ENCODE data around the gene OR6C2. TPM values are rescaled to one million over a fixed set of nuclear protein-coding genes. Genes with fewer than 3 reads are reported as not detected.
"Not testable (repeated sequence)": the region's sequence is repeated elsewhere in the genome, so short reads cannot be mapped to it uniquely, and the experiment has no call there.

Gene OR6C2
- polyA plus RNA-seq (2014; cell fraction: cytosol; rRNA removed) = not detected in 2 replicates
- polyA plus RNA-seq (2014; cell fraction: nucleus; rRNA removed) = not detected in 2 replicates

DNA sequence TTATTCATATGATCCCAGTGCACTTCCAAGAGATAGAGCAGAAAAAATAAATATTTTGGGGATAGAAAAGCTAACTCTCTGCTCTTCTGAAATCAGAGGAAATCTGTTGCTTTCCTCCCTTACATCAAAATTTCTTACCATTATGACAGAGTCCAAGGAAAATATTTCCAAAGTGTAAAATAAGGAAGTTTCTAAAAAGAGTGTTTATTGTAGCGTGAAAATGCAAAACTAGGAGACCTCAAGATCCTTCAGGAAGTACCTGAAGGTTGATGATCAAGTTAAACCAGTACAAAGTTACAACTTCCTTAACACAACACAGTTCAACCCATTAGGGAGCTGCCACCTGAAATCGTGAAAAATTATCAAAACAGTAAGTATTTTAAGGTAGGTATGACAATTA, at the start of gene OR6C2:
OR6C2 (plus strand) TSS at position 301 of the 400 bp plus-strand sequence. CDS start 8,138 bp downstream, outside the sequence.
- DNase-seq (ENCODE audit: low spot score) = no peak

DNA sequence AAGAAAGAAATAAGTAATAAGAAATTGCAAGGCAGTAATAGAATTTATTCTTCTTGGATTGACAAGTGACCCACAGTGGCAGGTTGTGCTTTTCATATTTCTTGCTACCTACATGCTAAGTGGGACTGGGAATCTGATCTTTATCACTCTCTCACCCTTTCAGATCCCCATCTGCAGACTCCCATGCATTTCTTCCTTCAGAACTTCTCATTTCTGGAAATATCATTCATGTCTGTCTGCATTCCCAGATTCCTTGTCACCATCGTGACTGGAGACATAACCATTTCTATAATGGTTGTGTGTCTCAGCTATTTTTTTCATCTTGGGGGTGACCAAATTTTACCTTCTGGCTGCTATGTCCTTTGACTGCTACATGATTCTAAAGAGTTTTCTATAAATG, 47.5 kb upstream of the OR6C2 start:
- no peak for DNase-seq (ENCODE audit: low spot score)

DNA sequence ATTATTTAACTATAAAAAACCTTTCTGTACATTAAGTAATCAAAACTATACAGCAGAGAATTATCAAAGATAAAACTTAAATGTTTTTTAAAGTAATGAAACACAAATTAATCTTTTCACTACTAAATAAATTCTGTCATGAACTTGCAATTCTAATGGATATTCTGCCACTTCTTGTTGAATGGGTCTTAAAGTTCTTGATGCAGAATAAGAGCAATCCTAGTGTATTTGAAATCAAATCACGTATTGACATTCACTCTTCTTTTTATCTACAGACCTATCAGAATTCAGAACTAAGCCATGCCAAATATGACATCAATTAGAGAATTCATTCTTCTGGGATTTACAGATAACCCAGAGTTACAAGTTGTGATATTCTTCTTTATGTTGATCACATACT, 43.6 kb upstream of the OR6C2 start, which contains the start of gene OR6C65:
OR6C65 (plus strand) TSS at position 301 of the 400 bp plus-strand sequence; CDS start at position 301, 0 bp downstream.
- no peak for DNase-seq (ENCODE audit: low spot score)

DNA sequence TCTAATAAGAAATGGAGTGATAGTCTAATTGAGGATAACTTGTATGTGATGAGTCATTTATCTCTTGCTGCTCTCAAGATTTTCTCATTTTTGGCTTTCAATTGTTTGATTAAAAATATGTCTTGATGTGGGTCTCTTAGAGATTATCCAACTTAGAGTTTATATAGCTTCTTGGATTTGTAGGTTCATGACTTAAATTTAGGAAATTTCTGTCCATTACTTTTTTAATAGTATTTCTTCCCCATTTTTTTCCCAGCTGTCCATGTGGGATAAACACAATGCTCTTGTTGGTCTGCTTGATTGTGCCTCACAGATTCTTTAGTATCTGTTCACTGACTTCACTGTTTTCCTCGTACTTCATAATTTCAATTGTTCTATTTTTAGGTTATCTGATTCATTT, 36.0 kb upstream of the OR6C2 start:
- no peak for DNase-seq (ENCODE audit: low spot score)

DNA sequence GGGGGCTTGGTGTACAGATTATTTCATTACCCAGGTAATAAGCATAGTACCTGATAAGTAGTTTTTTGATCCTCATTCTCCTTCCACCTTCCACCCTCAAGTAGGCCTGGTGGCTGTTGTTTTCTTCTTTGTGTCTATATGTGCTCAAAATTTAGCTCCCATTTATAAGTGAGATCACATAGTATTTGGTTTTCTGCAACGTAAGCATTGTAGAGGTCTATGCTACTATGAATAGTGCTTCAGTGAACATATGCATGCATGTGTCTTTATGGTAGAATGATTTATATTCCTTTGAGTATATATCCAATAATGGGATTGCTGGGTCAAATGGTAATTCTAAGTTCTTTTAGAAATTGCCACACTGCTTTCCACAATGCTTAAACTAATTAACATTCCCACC, 34.7 kb upstream of the OR6C2 start:
- not testable (repeated sequence) for DNase-seq (ENCODE audit: low spot score)

DNA sequence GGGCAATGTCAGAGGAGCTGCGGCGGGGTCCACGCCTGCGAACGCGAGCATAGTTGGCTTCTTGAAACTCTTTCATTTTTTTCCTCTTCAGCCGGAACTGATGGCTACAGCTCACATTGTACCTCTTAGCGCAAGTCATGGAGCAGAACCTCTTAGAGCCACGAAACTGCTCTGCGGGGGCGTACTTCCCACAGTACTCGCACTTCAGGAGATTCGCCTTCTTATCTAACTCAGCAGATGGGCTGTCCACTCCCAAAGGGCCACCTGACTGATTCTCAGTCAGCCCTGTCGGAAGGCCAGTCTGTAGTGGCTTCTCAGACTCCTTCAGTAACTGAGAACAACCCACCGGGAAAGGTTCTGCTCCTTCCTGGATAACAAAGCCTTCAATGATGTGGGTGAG, 31.7 kb upstream of the OR6C2 start:
- DNase-seq (ENCODE audit: low spot score) = not testable (repeated sequence)

DNA sequence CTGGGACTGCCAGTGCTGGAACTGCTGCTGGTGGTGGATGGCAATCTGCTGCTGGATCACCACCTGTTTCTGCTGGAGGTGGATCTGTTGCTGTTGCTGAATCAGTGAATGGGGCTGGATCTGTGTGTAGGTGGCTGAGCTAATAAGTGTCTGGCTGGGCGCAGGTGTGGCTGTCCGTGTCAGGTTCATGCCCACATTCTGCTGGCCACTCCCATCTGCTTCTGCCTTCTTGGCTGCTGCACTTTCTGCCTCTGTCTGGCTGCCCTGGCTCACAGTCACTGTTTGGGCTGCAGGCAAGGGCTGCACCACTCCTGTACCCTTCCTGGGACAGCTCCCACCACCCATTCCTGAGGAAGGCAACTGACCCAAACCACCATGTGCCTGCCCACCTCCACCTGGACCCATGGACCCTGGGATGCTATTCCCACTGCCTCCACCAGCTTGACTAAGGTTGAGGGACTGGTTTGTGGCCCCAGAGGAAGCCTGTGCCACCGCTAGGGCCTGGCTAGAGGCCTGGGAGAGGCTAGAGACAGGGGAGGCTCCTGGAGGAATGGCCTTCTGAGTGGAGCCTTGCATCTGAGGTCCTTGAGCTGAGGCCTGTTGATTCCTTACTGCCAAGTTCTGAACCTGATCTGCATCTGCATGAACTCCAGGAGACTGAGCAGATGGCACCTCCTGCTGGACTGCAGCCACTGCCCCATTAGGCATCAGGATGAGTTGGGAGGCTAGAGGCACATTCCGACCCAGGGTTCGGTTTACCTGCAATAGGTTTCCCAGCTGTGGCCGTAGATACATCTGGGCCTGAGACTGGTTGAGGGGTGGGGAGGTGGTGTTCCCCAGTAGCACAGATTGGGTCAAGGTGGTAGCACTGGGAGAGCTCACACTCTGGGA, 30.1 kb upstream of the OR6C2 start:
- not testable (repeated sequence) for DNase-seq (ENCODE audit: low spot score)

DNA sequence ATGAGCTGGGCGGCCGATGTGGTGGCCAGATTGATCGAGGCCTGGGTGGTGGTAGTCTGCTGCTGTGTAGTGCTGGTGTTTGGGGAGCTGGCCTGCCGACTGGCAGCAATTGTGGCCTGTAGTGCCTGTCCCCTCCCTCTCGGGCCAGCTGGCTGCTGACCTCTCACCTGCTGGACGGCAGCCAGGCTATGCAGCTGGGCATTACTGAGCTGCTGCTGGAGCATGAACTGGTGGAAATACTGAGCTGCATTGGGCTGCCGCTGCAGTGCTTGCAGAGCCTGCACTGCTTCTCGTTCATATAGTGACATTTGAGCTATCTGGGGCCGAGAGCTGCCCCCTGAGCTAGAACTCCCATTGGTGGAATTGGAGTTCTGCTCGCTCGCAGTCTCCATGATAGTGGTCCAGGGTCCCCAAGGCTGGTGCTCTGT, 29.5 kb upstream of the OR6C2 start:
- DNase-seq (ENCODE audit: low spot score) = not testable (repeated sequence)

DNA sequence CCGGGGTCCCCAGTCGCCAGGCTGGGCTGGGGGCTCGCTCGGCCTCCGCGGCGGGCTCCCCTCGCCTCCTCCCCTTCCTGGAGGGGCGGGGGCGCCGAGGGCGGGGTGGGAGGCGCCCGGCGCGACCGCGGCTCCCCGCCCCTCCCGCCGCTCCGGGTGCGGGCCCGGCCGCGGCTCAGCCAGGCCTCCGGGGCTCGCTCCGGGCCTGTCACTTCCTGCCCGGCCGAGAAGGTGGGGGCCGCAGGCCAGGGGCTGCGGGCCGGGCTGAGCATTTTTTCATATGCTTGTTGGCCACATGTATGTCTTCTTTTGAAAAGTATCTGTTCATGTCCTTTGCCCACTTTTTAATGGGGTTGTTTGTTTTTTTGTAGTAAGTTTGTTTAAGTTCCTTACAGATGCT, 29.0 kb upstream of the OR6C2 start:
- DNase-seq (ENCODE audit: low spot score) = not testable (repeated sequence)

DNA sequence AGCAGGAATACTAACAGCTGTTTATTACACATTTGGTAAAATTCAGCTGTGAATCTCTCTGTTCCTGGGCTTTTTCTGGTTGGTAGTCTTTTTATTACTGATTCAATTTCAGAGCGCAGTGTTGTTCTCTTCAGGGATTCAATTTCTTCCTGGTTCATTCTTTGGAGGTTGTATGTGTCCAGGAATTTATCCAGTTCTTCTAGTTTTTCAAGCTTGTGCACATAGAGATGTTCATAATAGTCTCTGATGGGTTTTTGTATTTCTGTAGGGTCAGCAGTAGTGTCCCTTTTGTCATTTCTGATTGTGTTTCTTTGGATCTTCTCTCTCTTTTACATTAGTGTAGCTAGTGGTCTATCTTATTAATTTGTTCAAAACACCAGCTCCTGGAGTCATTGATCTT, 26.9 kb upstream of the OR6C2 start:
- DNase-seq (ENCODE audit: low spot score) = no peak

DNA sequence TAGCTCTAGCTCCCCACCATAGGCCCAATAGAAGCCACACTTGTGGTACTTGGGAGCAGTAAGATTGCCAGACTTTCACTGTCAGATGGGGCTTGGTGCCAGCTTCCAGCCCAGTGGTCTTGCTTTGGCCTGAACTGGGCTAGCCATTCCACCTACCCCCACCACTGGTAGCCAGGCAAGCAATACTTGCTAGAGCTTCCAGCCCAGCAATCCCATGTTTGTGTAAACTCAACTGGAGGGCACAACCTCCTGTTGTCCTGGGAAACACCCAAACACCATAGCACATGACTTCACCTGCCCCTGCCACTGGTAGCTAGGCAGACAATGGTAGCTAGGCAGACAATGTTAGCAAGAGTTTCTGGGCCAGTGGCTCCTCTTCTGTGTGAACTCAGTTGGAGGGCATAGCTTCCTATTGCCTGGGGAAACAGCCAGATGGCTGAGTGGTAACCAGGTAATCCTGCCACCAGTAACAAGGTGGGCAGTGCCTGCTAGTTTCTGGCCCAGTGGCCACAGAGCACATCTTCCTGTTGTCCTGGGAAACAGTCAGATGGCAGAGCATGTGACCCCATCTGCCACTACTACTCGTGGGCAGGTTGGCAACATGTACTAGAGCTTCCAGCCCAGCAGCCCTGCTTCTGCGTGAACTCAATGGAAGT, 23.4 kb upstream of the OR6C2 start:
- DNase-seq (ENCODE audit: low spot score) = no peak

DNA sequence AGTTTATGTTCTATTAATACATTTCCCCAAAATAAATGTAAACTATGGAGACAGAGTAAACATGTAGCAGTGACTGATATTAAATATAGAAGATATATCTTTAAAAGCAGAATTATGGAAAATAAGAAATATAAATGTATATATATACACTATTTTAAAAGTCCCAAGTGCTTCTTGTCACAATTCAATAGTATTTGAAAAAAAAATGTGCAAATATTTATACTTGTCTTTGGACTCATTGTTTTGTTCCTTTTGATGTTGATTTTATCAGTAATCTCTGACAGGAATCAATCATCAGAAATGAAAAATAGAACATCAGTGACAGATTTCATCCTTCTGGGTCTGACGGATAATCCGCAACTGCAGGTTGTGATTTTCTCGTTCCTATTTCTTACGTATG, 17.9 kb upstream of the OR6C2 start, which contains the start of gene OR6C76:
OR6C76 (plus strand) TSS at position 301 of the 400 bp plus-strand sequence; CDS start at position 301, 0 bp downstream.
- DNase-seq (ENCODE audit: low spot score) = no peak

DNA sequence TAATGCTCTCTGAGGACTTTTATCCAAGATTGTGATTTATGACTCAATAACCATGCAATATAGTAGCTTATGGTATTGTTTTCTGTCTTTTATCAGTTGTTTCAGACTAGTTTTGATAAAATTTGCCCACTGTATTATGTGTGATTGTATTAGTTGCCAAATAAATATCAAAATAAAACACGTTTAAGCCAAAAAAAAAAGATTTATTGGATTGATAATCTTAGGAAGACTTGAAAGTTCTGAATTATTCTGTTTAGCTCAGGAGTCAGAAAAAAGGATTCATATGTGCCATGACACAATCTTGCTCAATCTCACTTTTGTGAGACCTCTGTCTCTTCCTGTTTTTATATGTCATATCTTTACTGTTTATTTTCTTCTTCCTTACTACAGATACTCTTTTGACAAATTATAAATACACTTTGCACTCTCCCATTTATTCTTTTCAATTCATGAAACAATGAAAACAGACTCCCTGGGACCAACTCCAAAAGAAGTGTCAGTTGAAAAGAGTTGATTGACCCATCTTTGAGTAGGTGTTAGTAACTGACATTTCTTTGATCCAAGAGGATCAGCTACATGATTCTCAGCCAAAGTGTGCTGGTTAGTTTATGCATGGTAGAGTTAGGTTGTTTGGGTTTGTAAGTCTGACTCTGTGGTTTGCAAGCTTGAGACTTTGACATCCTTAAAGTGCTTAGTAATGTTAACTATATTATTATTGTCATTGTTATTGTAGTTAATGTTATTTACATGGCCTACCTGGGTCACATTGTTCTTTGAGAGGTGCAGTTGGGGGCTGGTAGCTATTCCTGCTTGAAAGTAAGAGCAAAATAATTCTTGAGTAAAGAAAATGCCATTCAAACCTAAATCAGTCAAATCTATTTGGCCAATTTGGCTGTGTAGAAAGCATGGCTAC, 15.3 kb upstream of the OR6C2 start:
- DNase-seq (ENCODE audit: low spot score) = no peak

DNA sequence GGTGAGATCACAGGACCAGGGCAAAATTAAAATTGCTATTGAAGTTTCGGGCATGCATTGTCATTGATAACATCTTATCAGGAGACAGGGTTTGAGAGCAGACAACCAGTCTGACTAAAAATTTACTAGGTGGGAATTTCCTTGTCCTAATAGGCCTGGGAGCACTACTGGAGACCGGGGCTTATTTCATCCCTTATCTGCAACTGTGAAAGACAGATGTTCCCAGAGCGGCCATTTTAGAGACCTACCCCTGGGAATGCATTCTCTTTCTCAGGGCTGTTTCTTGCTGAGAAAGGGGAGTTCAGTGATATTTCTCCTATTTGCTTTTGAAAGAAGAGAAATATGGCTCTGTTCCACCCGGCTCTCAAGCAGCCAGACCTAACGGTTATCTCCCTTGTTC, 2.6 kb upstream of the OR6C2 start:
- DNase-seq (ENCODE audit: low spot score) = not testable (repeated sequence)

DNA sequence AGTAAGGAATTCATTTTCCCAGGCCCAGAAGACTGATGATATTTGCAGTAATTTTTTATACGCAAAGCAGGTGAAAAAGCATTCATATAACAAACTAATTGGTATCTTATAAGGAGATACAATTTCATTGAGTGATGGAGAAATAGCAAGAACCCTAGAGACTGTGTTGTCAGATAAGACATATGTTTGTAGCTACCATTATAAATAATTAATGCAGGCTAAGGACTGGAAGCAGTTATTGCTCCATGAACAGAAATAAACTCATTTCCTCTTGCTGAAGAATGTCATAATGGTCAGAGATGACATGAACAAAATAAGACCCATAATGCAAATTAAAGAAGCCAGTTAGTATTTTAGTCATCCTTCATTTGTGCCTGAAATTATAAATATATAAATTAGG, 1.5 kb downstream of the OR6C2 start:
- no peak for DNase-seq (ENCODE audit: low spot score)

DNA sequence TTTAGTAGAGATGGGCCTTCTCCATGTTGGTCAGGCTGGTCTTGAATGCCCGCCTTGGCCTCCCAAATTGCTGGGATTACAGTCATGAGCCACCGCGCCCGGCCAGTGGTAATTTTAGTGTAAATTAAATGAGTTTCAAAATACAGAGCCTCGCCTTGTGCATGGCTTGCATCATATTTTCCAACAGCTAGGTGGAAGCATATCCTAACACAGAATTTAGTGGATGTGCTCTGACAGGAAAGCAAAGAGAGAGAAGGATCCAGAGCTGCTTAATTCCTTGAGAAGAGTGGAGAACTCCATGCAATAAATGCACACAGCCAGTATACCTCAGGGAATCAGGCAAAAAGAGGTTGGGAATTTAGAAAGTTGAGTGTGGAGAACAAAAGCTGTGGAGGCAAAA, 2.5 kb downstream of the OR6C2 start:
- no peak for DNase-seq (ENCODE audit: low spot score)

DNA sequence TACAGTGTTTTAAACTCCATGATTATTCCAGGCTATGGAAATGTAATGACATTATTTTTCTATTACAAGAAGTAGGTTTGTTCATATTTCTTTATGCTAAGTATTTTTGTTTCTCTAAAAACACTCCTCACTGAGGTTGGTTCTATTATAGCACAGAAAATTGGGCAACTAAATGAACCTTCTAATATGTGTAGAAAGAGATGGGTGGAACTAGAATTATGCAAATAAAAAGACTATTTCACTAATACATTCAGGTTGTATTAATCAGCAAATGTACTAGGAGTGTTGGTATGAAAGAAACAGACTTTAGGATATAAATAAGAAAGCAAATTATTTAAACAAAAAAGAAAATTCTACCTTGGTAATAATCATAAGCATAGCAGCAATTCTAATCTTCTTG, 4.9 kb downstream of the OR6C2 start:
- DNase-seq (ENCODE audit: low spot score) = no peak

DNA sequence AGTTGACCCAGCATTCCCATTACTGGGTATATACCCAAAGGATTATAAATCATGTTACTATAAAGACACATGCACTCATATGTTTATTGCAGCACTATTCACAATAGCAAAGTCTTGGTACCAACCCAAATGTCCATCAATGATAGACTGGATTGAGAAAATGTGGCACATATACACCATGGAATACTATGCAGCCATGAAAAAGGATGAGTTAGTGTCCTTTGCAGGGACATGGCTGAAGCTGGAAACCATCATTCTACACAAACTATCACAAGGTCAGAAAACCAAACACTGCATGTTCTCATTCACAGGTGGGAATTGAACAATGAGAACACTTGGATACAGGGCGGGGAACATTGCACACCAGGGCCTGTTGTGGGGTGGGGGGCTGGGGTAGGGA, 21.1 kb downstream of the OR6C2 start:
- DNase-seq (ENCODE audit: low spot score) = not testable (repeated sequence)

DNA sequence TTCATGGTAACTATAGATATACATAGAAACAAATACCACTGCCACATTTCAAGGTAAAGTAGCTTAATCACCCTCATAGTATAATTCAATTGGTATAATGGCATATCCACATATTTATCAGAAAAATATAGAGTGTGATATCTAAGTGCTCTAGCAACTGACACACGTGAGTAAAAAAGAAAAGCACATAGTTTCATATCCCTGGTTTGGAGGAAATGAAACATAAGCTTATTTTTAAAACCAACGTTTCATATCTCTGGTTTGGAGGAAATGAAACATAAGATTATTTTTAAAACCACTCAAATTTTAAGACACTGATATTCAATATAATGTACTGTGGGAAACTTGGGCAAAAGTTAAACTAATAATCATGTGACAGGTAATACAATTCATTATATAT, 24.0 kb downstream of the OR6C2 start:
- DNase-seq (ENCODE audit: low spot score) = no peak

DNA sequence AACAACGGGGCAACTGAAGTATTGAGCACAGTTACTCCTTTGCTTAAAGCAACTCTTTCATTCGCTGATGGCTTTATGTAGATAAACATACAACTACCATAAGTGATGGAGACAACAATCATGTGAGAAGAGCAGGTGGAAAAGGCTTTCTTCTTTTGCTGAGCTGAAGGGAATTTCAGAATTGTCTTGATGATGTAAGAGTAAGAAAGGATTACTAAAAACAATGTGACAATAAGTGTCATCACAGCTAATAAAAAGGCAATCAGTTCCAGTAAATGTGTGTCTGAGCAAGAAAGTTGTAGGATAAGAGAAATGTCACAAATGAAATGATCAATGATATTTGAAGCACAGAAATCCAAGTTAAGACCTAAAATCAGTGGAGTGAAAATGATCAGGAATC, 25.4 kb downstream of the OR6C2 start:
- no peak for DNase-seq (ENCODE audit: low spot score)

DNA sequence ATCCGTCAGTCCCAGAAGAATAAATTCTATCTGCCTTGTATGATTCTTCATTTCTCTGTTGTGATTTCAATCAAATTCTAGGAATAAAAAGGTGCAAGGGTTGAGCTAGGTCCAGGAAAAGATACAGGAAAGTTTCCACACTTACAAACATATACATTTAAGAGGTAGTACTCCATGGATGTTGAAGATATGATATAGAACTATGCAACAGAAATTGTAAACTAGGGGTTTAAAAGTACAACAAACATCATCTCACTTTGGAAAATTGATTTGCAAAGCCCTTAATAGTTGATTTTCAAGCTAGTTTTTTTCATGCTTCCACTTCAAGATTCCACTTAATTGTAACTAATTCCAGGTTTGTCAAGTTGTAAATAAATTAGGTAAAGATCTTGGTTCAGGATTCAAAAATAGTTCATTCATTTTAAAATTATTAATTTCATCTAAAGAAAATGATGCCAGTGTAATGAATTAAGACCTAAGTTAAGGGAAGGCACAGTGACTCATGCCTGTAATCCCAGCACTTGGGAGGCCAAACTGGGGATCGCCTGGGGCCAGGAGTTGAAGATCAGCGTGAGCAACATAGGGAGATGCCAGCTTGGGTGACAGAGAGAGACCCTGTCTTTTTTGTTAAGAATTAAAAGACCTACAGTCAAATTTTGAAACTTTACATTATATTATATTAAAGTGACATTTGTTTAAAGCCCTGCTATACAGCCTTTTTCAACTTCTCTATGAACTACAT, 26.4 kb downstream of the OR6C2 start, which contains the start of gene OR6C70:
OR6C70 (minus strand) TSS at position 51 of the 742 bp plus-strand sequence; CDS start at position 51, 0 bp downstream.
- DNase-seq (ENCODE audit: low spot score) = no peak
